IPS-18a (cell line): ENCODE measurements around the gene ATRN.

Experiments
- H3K27ac ChIP-seq: one replicate; pipeline ENCODE4 v1.5.1; 2013; ENCODE audit warnings: low read length
- H3K27me3 ChIP-seq: one replicate; pipeline ENCODE4 v1.6.1; 2013; ENCODE audit warnings: mild to moderate bottlenecking, low read length; ENCODE audit not compliant: control insufficient read depth, insufficient read depth
- H3K36me3 ChIP-seq: one replicate; pipeline ENCODE4 v1.6.1; 2013; ENCODE audit warnings: low read depth, low read length; ENCODE audit not compliant: control insufficient read depth
- H3K4me1 ChIP-seq: one replicate; pipeline ENCODE4 v1.6.1; 2013; ENCODE audit warnings: low read depth, low read length; ENCODE audit not compliant: control insufficient read depth
- H3K4me3 ChIP-seq: one replicate; pipeline ENCODE4 v1.5.1; 2013; ENCODE audit warnings: low read length
- H3K9ac ChIP-seq: one replicate; pipeline ENCODE4 v1.6.1; 2013; ENCODE audit warnings: mild to moderate bottlenecking, low read length, moderate library complexity
- H3K9me3 ChIP-seq: one replicate; pipeline ENCODE4 v1.6.1; 2013; ENCODE audit warnings: low read depth, low read length; ENCODE audit not compliant: control insufficient read depth

The ATRN gene

GRCh38 chr20:3698591-3699001 is 227.8 kb downstream of the ATRN start:
- Histone ChIP-seq H3K9me3 (no peaks in the 10 kb centered on the region), H3K27ac (no peak overlapping the region), H3K4me3 (no peak overlapping the region), H3K36me3 (no peaks in the 10 kb centered on the region), H3K9ac (no peak overlapping the region), H3K4me1 (no peaks in the 10 kb centered on the region), H3K27me3 (no peaks in the 10 kb centered on the region)

GRCh38 chr20:3699037-3699436 is 228.2 kb downstream of the ATRN start:
- no peaks in the 10 kb centered on the region for H3K9me3 ChIP-seq
- H3K36me3 ChIP-seq, result no peaks in the 10 kb centered on the region
- no peak overlapping the region for H3K4me3 ChIP-seq
- no peak overlapping the region for H3K27ac ChIP-seq
- no peaks in the 10 kb centered on the region for H3K4me1 ChIP-seq
- no peak overlapping the region for H3K9ac ChIP-seq
- no peaks in the 10 kb centered on the region for H3K27me3 ChIP-seq
